CD4-positive, alpha-beta T cell treated with Interleukin-17A for 1 hour (primary cell): ENCODE results near the gene GRHPR.
"Not testable (repeated sequence)": the region's sequence is repeated elsewhere in the genome, so short reads cannot be mapped to it uniquely, and the experiment has no call there.

Source experiments
- DNase-seq: peaks from one replicate; pipeline ENCODE4 v3.0.0-alpha.2; 2020

Gene GRHPR

GRCh38 chr9:37451628-37452027 is 29.1 kb downstream of the GRHPR start:
- DNase-seq: no peak

- DNase-seq: no peak
Observed at GRCh38 chr9:37452611-37453010, 30.1 kb downstream of the GRHPR start.

GRCh38 chr9:37453827-37454226 is 31.3 kb downstream of the GRHPR start:
- no peak for DNase-seq

- no peak for DNase-seq
Observed at GRCh38 chr9:37454238-37454637, 31.7 kb downstream of the GRHPR start.

GRCh38 chr9:37455884-37456647 is 33.6 kb downstream of the GRHPR start:
- no peak for DNase-seq

GRCh38 chr9:37456817-37457216 is 34.3 kb downstream of the GRHPR start:
- no peak for DNase-seq

- DNase-seq: no peak
Observed at GRCh38 chr9:37464006-37464405, 41.5 kb downstream of the GRHPR start.

GRCh38 chr9:37464426-37465248 is 42.1 kb downstream of the GRHPR start:
- DNase-seq: peak; percentile 80

GRCh38 chr9:37465249-37466036 is 42.9 kb downstream of the GRHPR start, which contains the start of gene ZBTB5:
ZBTB5 (minus strand) TSS chr9:37465450; CDS start chr9:37442551, 22,899 bp downstream.
- peak; percentile 99 for DNase-seq

- peak; percentile 16 for DNase-seq
Observed at GRCh38 chr9:37466037-37466709, 43.7 kb downstream of the GRHPR start.

- not testable (repeated sequence) for DNase-seq
Observed at GRCh38 chr9:37467530-37467929, 45.0 kb downstream of the GRHPR start.

- DNase-seq: no peak
Observed at GRCh38 chr9:37468620-37469019, 46.1 kb downstream of the GRHPR start.

GRCh38 chr9:37471942-37472684 is 49.6 kb downstream of the GRHPR start:
- DNase-seq: no peak

GRCh38 chr9:37473982-37474381 is 51.5 kb downstream of the GRHPR start:
- DNase-seq: not testable (repeated sequence)

- no peak for DNase-seq
Observed at GRCh38 chr9:37474438-37474837, 51.9 kb downstream of the GRHPR start.

- no peak for DNase-seq
Observed at GRCh38 chr9:37476930-37477329, 54.4 kb downstream of the GRHPR start.

- not testable (repeated sequence) for DNase-seq
Observed at GRCh38 chr9:37477443-37477842, 54.9 kb downstream of the GRHPR start.

GRCh38 chr9:37477987-37478619 is 55.6 kb downstream of the GRHPR start:
- DNase-seq: not testable (repeated sequence)

GRCh38 chr9:37480759-37481158 is 58.3 kb downstream of the GRHPR start:
- no peak for DNase-seq

- peak; percentile 97 for DNase-seq
Observed at GRCh38 chr9:37485389-37486255, 63.1 kb downstream of the GRHPR start, which contains the start of gene POLR1E. POLR1E (plus strand) TSS chr9:37485948; CDS start chr9:37486048, 100 bp downstream.
